Peyer's patch (tissue), 4 donors: ENCODE results near the gene ATP13A2. TPM values are rescaled to one million over a fixed set of nuclear protein-coding genes. Genes with fewer than 3 reads are reported as not detected.
"Not testable (repeated sequence)": the region's sequence is repeated elsewhere in the genome, so short reads cannot be mapped to it uniquely, and the experiment has no call there.

Experiments used
- DNase-seq, 3 donors: peaks; one replicate each; pipeline ENCODE4 v3.0.0-alpha.2; 2017 to 2019
- H3K27ac ChIP-seq, 4 donors: fragments of 200-600 bp; sonication (generic); one replicate each; pipeline ENCODE4 v1.5.1; 2016 to 2019
- H3K27me3 ChIP-seq, 2 donors: fragments of 200-600 bp; sonication (generic); one replicate each; pipeline ENCODE4 v1.5.1; 2019
- H3K36me3 ChIP-seq, 3 donors: fragments of 200-600 bp; sonication (generic); one replicate each; pipeline ENCODE4 v1.5.1; 2016 to 2019
- H3K4me1 ChIP-seq, 4 donors: fragments of 200-600 bp; sonication (generic); one replicate each; pipeline ENCODE4 v1.5.1; 2016 to 2019
- H3K4me3 ChIP-seq, 4 donors: fragments of 200-600 bp; sonication (generic); 1 replicate in 3 of 4; 2 replicates in 1 of 4; pipeline ENCODE4 v1.5.1; 2016 to 2019; ENCODE audit warnings: mild to moderate bottlenecking in 1 of 4
- H3K9me3 ChIP-seq, 4 donors: fragments of 200-600 bp; sonication (generic); one replicate each; pipeline ENCODE4 v1.5.1; 2016 to 2019; ENCODE audit warnings: mild to moderate bottlenecking in 1 of 4
- POLR2A ChIP-seq, 2 donors: fragments of 450-650 bp; IDR thresholded peaks; one replicate each; pipeline ENCODE4 v1.5.1; 2017; ENCODE audit warnings: antibody characterized with exemption in 2 of 2, mild to moderate bottlenecking in 2 of 2, moderate library complexity in 2 of 2
- total RNA-seq, 4 donors: library from RNA; depleted of rRNA; stranded (reverse); fragments of >200 nt; gene quantifications; one replicate each; pipeline ENCODE4 v1.1.0, GENCODE V29; 2016
- TF ChIP-seq, protein P1 (sequence below), 6 experiments: fragments of 450-650 bp in 4 of 6; fragments of 200-600 bp in 2 of 6; sonication (generic) in 1 of 6; IDR thresholded peaks; one replicate each; pipeline ENCODE4 v1.5.1; 2017 to 2019; ENCODE audit warnings: antibody characterized with exemption in 6 of 6, mild to moderate bottlenecking in 3 of 6, moderate library complexity in 1 of 6

Gene ATP13A2
- total RNA-seq, 4 donors from 2014 or later = 20.6 to 58.0 (median 44.5) TPM

DNA sequence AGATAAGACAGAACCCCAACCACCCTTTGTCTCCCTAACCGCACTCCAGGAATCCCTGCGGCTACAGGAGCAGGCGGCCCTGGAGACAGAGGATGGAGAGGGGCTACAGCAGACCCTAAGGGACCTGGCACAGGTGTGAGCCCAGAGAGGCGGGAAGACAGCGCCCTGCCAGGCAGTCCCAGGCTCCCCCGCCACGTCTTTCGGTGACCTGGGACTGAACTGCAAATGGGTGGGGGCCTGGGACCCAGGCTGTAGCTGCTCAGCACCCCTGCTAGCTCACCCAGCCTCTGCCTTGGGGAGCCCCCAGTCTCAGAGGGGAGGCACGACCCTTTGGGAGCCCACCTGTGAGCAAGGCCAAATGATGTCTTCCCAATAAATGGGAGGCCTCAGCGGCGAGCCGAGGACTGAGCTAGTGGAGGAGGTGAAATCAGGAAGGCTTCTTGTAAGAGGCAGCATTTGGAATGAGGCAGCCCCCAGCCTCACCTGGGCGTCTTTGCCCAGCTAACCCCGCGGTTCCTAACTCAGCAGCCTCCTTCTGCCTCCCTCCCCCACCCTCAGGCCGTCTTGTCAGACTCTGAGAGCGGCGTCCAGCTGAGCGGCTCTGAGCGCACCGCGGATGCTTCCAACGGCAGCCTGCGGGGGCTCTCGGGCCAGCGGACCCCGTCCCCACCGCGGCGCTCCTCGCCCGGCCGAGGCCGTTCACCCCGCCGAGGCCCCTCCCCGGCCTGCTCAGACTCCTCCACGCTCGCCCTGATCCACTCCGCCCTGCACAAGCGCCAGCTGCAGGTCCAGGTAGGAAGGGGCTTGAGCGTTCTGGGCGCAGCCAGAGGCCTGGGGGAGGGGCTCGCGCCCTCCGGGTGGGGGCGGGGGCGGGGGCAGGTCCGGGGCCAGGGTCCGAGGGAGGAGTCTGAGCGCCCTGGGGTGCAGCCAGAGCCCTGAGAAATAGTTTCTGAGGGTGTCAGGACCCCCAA lies 73.1 kb downstream of the ATP13A2 start:
- H3K4me3 ChIP-seq = no peak overlapping the region
- H3K36me3 ChIP-seq = peaks cover 0 to 12% (median 0%) of the 10 kb centered on the region in 3 donors
- no peak for TF ChIP-seq POLR2A (IDR thresholded peaks at IDR 0.05)
- TF ChIP-seq, protein P1, sequence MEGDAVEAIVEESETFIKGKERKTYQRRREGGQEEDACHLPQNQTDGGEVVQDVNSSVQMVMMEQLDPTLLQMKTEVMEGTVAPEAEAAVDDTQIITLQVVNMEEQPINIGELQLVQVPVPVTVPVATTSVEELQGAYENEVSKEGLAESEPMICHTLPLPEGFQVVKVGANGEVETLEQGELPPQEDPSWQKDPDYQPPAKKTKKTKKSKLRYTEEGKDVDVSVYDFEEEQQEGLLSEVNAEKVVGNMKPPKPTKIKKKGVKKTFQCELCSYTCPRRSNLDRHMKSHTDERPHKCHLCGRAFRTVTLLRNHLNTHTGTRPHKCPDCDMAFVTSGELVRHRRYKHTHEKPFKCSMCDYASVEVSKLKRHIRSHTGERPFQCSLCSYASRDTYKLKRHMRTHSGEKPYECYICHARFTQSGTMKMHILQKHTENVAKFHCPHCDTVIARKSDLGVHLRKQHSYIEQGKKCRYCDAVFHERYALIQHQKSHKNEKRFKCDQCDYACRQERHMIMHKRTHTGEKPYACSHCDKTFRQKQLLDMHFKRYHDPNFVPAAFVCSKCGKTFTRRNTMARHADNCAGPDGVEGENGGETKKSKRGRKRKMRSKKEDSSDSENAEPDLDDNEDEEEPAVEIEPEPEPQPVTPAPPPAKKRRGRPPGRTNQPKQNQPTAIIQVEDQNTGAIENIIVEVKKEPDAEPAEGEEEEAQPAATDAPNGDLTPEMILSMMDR (IDR thresholded peaks at IDR 0.05) = no peak
- no peak overlapping the region for H3K27ac ChIP-seq
- H3K27me3 ChIP-seq = no peaks in the 10 kb centered on the region
- no peaks in the 10 kb centered on the region for H3K9me3 ChIP-seq
- H3K4me1 ChIP-seq = no peaks in the 10 kb centered on the region
- DNase-seq = no peak

GRCh38 chr1:16936580-16936979 lies 75.1 kb downstream of the ATP13A2 start:
- H3K9me3 ChIP-seq, H3K4me1 ChIP-seq, H3K27ac ChIP-seq, H3K27me3 ChIP-seq, H3K4me3 ChIP-seq, DNase-seq: not testable (repeated sequence)
- H3K36me3 ChIP-seq = peaks cover 0 to 12% (median 0%) of the 10 kb centered on the region in 3 donors

Other genes with a start within 250 kb of the ATP13A2 start
- gene RNU1-2, start 115.9 kb downstream of the ATP13A2 start, total RNA-seq = under 1 TPM; under 0.01 TPM
- 100 to 1,000 TPM in 1 of 4 donors, 10 to 100 TPM in 3; 14.7 to 298 (median 45.1) TPM for gene CROCC, start 90.0 kb downstream of the ATP13A2 start, total RNA-seq
- gene MFAP2, start 31.3 kb downstream of the ATP13A2 start, total RNA-seq = 1 to 10 TPM in 3 of 4 donors, not detected in 1; 1.9 to 8.4 (median 2.1) TPM
- gene SDHB, start 42.1 kb upstream of the ATP13A2 start, total RNA-seq = 100 to 1,000 TPM; 106 to 277 (median 175) TPM
- 100 to 1,000 TPM in 1 of 4 donors, 10 to 100 TPM in 3; 29.7 to 191 (median 57.9) TPM for gene PADI2, start 107.5 kb upstream of the ATP13A2 start, total RNA-seq
- not detected for gene PADI1, start 193.2 kb upstream of the ATP13A2 start, total RNA-seq
- not detected for gene PADI3, start 237.2 kb upstream of the ATP13A2 start, total RNA-seq